OCI-LY7 (cell line): ENCODE data around the gene TPRN. TPM values are rescaled to one million over a fixed set of nuclear protein-coding genes. Genes with fewer than 3 reads are reported as not detected.

Source experiments
- BruUV-seq: library from RNA; stranded (reverse); fragments of 400-500 nt; replicated peaks from 2 replicates; lab custom pipeline; 2021; lab: Mats Ljungman, UMichigan
- CTCF ChIA-PET: fragments of 300-600 bp; sonication (Branson Sonifier 250); formaldehyde crosslinking; loops from one replicate; lab custom pipeline; 2022; ENCODE audit warnings: antibody characterized with exemption; ENCODE audit not compliant: unreplicated experiment; lab: Charles Lee
- POLR2A ChIA-PET: fragments of 300-600 bp; sonication (Branson Sonifier 250); formaldehyde crosslinking; loops from one replicate; lab custom pipeline; 2022; ENCODE audit warnings: antibody characterized with exemption; lab: Charles Lee
- DNase-seq: peaks from one replicate; pipeline ENCODE4 v3.0.0-alpha.2; 2015; ENCODE audit warnings: low spot score
- H2AFZ ChIP-seq: fragments of 200-600 bp; sonication (generic), shearing (Covaris generic); 2 replicates; pipeline ENCODE4 v1.6.1; 2014; ENCODE audit warnings: mild to moderate bottlenecking, antibody characterized with exemption, low read length, moderate library complexity
- H3K27ac ChIP-seq: fragments of 200-600 bp; sonication (generic); 2 replicates; pipeline ENCODE4 v1.5.1; 2014; ENCODE audit warnings: mixed run types, low read depth, mild to moderate bottlenecking, moderate library complexity, low read length, inconsistent platforms; ENCODE audit not compliant: poor library complexity, severe bottlenecking
- H3K36me3 ChIP-seq: fragments of 200-600 bp; sonication (generic); 2 replicates; pipeline ENCODE4 v1.6.1; 2014; ENCODE audit warnings: mild to moderate bottlenecking, antibody characterized with exemption, low read length, moderate library complexity, mixed read lengths; ENCODE audit not compliant: insufficient read depth
- H3K4me1 ChIP-seq: fragments of 200-600 bp; sonication (generic); 2 replicates; pipeline ENCODE4 v1.5.1; 2014; ENCODE audit warnings: mild to moderate bottlenecking, low read length; ENCODE audit not compliant: insufficient read depth, poor library complexity, severe bottlenecking
- H3K4me2 ChIP-seq: fragments of 200-600 bp; sonication (generic); 2 replicates; pipeline ENCODE4 v1.6.1; 2014; ENCODE audit warnings: mild to moderate bottlenecking, low read length
- H3K4me3 ChIP-seq: fragments of 200-600 bp; sonication (generic); 2 replicates; pipeline ENCODE4 v1.5.1; 2014; ENCODE audit warnings: mild to moderate bottlenecking, low read depth, low read length; ENCODE audit not compliant: poor library complexity, severe bottlenecking
- H3K79me2 ChIP-seq: fragments of 200-600 bp; sonication (generic); 2 replicates; pipeline ENCODE4 v1.6.1; 2016; ENCODE audit warnings: low read depth, mild to moderate bottlenecking, low read length, moderate library complexity, mixed read lengths; ENCODE audit not compliant: insufficient read depth
- H3K9me2 ChIP-seq: fragments of 200-600 bp; sonication (generic); 2 replicates; pipeline ENCODE4 v1.6.1; 2016; ENCODE audit warnings: mild to moderate bottlenecking, low read length, mixed read lengths; ENCODE audit not compliant: insufficient read depth
- H3K9me3 ChIP-seq: fragments of 200-600 bp; sonication (generic); 2 replicates; pipeline ENCODE4 v1.6.1; 2014; ENCODE audit warnings: mild to moderate bottlenecking, mixed run types, low read length, mixed read lengths
- H4K20me1 ChIP-seq: fragments of 200-600 bp; sonication (generic); 2 replicates; pipeline ENCODE4 v1.6.1; 2014; ENCODE audit warnings: mild to moderate bottlenecking, antibody characterized with exemption, low read length, moderate library complexity, mixed read lengths; ENCODE audit not compliant: insufficient read depth
- EZH2phosphoT487 ChIP-seq: fragments of 200-600 bp; sonication (generic); IDR thresholded peaks from 2 replicates; pipeline ENCODE4 v1.6.1; 2018; ENCODE audit warnings: low read depth, borderline replicate concordance, mild to moderate bottlenecking, mixed run types, antibody characterized with exemption, low read length, moderate library complexity, mixed read lengths
- intact Hi-C: fragments of 100-400 bp; cut with micrococcal nuclease; formaldehyde crosslinking; loops from one replicate; pipeline ENCODE4 v1.10.0; 2022; ENCODE audit not compliant: unreplicated experiment
- total RNA-seq, 2 experiments: library from RNA; depleted of rRNA in 1 of 2; stranded (reverse); fragments of >200 nt in 1 of 2; shearing (Covaris generic) in 1 of 2; gene quantifications; 2 replicates each; pipeline ENCODE4 v1.2.3, GENCODE V29; 2014 to 2022
- TF ChIP-seq, protein P1 (sequence below): fragments of 200-600 bp; sonication (generic); conservative IDR thresholded peaks from 2 replicates; pipeline ENCODE4 v1.5.1; 2014; ENCODE audit warnings: mild to moderate bottlenecking, antibody characterized with exemption, low read length, moderate library complexity, mixed read lengths

The TPRN gene
- total RNA-seq, 2 experiments from 2014 or later: 9.0 to 15.9 TPM

DNA sequence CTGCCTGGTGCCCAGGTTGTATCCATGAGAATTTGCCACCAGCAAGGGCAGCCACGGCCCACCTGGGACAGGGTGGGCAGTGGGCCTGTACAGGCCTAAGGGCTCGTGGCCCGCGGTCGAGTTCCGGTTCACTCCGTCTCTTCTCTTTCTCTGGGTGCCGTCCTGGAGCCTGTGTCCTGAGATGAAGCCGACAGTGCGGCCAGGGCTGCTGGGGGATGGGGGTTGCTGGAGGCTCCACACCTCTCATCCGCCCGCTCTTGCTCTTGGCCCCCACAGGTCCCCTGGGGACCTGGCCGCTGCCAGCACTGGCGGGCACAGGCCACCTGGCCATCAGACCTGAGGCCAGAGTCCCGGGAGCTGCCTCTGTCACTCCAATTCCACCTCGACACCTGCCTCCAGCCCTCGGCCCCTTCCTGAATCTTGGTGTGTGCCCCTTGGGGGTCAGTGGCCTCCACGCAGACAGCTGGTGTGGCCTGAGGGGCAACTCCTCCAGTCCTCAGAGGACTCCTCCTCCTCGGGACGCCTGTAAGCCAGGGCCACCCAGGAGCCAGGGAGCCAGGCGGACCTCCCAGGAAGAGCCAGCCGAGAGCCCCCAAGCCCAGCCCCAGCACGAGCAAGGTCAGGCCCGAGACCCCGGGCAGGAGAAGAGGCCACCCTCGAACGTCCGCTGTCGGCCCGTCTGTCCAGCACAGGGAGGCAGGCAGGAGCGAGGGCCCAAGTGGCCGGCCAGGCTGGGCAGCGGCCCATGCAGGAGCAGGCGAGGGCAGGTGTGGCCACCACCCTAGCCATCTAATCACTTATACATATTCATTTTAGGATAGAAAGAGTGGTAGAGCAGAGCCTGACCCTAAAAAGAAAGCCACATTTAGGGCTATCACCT is 35.9 kb downstream of the TPRN start:
- H3K4me1 ChIP-seq: peaks cover 5% of the 10 kb centered on the region
- TF ChIP-seq EZH2phosphoT487: no peak
- TF ChIP-seq, protein P1, sequence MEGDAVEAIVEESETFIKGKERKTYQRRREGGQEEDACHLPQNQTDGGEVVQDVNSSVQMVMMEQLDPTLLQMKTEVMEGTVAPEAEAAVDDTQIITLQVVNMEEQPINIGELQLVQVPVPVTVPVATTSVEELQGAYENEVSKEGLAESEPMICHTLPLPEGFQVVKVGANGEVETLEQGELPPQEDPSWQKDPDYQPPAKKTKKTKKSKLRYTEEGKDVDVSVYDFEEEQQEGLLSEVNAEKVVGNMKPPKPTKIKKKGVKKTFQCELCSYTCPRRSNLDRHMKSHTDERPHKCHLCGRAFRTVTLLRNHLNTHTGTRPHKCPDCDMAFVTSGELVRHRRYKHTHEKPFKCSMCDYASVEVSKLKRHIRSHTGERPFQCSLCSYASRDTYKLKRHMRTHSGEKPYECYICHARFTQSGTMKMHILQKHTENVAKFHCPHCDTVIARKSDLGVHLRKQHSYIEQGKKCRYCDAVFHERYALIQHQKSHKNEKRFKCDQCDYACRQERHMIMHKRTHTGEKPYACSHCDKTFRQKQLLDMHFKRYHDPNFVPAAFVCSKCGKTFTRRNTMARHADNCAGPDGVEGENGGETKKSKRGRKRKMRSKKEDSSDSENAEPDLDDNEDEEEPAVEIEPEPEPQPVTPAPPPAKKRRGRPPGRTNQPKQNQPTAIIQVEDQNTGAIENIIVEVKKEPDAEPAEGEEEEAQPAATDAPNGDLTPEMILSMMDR: no peak
- BruUV-seq: no TSS peak
- no peak for DNase-seq
- H3K9me3 ChIP-seq: no peaks in the 10 kb centered on the region
- ChIA-PET POLR2A (no interaction called here), CTCF (no interaction called here)
- H3K4me2 ChIP-seq: no peak overlapping the region
- no peaks in the 10 kb centered on the region for H3K9me2 ChIP-seq
- no peaks in the 10 kb centered on the region for H3K36me3 ChIP-seq
- no peak overlapping the region for H3K27ac ChIP-seq
- no peak overlapping the region for H2AFZ ChIP-seq
- intact Hi-C loops: no loop called here
- H3K79me2 ChIP-seq: no peaks in the 10 kb centered on the region
- no peaks in the 10 kb centered on the region for H4K20me1 ChIP-seq
- no peak overlapping the region for H3K4me3 ChIP-seq

- intact Hi-C loops: no loop called here
- POLR2A ChIA-PET: no interaction called here
Measured at GRCh38 chr9:137163805-137164204, 36.7 kb downstream of the TPRN start.

More at GRCh38 chr9:137163805-137164204, 36.7 kb downstream of the TPRN start:
- Histone ChIP-seq H2AFZ (no peak overlapping the region), H3K79me2 (no peaks in the 10 kb centered on the region), H3K27ac (no peak overlapping the region), H3K9me3 (no peaks in the 10 kb centered on the region), H3K4me1 (peaks cover 12% of the 10 kb centered on the region), H3K36me3 (no peaks in the 10 kb centered on the region), H3K4me3 (no peak overlapping the region), H4K20me1 (no peaks in the 10 kb centered on the region), H3K4me2 (no peak overlapping the region), H3K9me2 (no peaks in the 10 kb centered on the region)
- TF ChIP-seq EZH2phosphoT487: no peak
- TF ChIP-seq, protein P1: no peak
- CTCF ChIA-PET: no interaction called here
- no peak for DNase-seq
- no TSS peak for BruUV-seq
